ENCODE data around the gene GREB1L. TPM values are rescaled to one million over a fixed set of nuclear protein-coding genes. Genes with fewer than 3 reads are reported as not detected.

The GREB1L gene
- total and polyA plus RNA-seq, 12 donors, result 0.39 to 4.9 (median 1.3) TPM

- no peaks in the 10 kb centered on the region for H3K36me3 ChIP-seq (replicated peaks in 1 of 2)
- H3K27me3 ChIP-seq, result peaks cover 34% of the 10 kb centered on the region
- peak overlapping the region in 1 of 4 donors; percentile 57 for H3K4me3 ChIP-seq
- 2 to 9% (median 4%) methylated on average over 16 to 54 of the region's 54 CpGs for WGBS, 4 donors
- H3K9me3 ChIP-seq (replicated peaks in 1 of 3), result no peaks in the 10 kb centered on the region
- intact Hi-C loops (cut with DNase I), result no loop called here
- peak in 1 of 7 donors; percentile 17 for DNase-seq
- H3K4me1 ChIP-seq (replicated peaks in 1 of 2), result peaks cover 0 to 11% of the 10 kb centered on the region in 2 donors
- no peak overlapping the region for H3K27ac ChIP-seq
- no peak for TF ChIP-seq POLR2A (IDR thresholded peaks at IDR 0.05)
Observed at GRCh38 chr18:21241301-21242048, 557 bp upstream of the GREB1L start.

GRCh38 chr18:21242780-21243401 lies 859 bp downstream of the GREB1L start:
- H3K9me3 ChIP-seq (replicated peaks in 1 of 3), result no peaks in the 10 kb centered on the region
- peak overlapping the region in 1 of 5 donors; percentile 65 for H3K27ac ChIP-seq
- peak in 3 of 7 donors; percentile 15 to 54 (median 16) for DNase-seq
- no peaks in the 10 kb centered on the region for H3K36me3 ChIP-seq (replicated peaks in 1 of 2)
- intact Hi-C loops (cut with DNase I), result no loop called here
- no peak for TF ChIP-seq POLR2A (IDR thresholded peaks at IDR 0.05)
- TF ChIP-seq, protein P1, sequence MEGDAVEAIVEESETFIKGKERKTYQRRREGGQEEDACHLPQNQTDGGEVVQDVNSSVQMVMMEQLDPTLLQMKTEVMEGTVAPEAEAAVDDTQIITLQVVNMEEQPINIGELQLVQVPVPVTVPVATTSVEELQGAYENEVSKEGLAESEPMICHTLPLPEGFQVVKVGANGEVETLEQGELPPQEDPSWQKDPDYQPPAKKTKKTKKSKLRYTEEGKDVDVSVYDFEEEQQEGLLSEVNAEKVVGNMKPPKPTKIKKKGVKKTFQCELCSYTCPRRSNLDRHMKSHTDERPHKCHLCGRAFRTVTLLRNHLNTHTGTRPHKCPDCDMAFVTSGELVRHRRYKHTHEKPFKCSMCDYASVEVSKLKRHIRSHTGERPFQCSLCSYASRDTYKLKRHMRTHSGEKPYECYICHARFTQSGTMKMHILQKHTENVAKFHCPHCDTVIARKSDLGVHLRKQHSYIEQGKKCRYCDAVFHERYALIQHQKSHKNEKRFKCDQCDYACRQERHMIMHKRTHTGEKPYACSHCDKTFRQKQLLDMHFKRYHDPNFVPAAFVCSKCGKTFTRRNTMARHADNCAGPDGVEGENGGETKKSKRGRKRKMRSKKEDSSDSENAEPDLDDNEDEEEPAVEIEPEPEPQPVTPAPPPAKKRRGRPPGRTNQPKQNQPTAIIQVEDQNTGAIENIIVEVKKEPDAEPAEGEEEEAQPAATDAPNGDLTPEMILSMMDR (IDR thresholded peaks at IDR 0.05), result no peak
- WGBS, 4 donors, result 2 to 5% (median 3%) methylated on average over 30 to 48 of the region's 48 CpGs
- peaks cover 0 to 11% of the 10 kb centered on the region in 2 donors for H3K4me1 ChIP-seq (replicated peaks in 1 of 2)
- H3K4me3 ChIP-seq, result peak overlapping the region in 2 of 4 donors; percentile 4 to 57
- peaks cover 34% of the 10 kb centered on the region for H3K27me3 ChIP-seq

DNA sequence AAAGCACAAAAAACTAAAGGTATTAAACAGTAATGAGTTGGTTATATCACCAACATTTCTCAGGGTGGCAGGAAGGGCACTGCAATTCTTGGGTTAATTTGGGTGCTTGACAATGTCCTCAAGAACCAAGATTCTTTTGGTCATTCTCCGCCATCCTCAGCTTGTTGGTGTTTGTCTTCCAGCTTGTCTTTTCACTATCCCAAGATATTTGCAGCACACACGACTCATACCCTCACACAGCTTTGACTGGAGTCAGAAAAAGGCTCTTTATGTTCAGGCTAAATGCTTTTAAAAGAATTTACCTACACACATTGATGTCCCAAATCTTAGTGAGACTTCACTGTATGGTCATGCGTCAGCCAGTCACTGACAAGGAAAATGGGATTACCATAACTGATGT lies 12.5 kb downstream of the GREB1L start:
- Histone ChIP-seq H3K27ac (no peak overlapping the region), H3K4me3 (no peak overlapping the region), H3K4me1 (replicated peaks in 1 of 2) (no peaks in the 10 kb centered on the region), H3K36me3 (replicated peaks in 1 of 2) (no peaks in the 10 kb centered on the region), H3K27me3 (no peaks in the 10 kb centered on the region), H3K9me3 (replicated peaks in 1 of 3) (no peaks in the 10 kb centered on the region)
- 75 to 84% (median 79%) methylated on average over 3 of the region's 3 CpGs for WGBS, 4 donors
- intact Hi-C loops (cut with DNase I), result no loop called here
- TF ChIP-seq, protein P1 (IDR thresholded peaks at IDR 0.05), result no peak
- TF ChIP-seq POLR2A (IDR thresholded peaks at IDR 0.05), result no peak
- no peak for DNase-seq

DNA sequence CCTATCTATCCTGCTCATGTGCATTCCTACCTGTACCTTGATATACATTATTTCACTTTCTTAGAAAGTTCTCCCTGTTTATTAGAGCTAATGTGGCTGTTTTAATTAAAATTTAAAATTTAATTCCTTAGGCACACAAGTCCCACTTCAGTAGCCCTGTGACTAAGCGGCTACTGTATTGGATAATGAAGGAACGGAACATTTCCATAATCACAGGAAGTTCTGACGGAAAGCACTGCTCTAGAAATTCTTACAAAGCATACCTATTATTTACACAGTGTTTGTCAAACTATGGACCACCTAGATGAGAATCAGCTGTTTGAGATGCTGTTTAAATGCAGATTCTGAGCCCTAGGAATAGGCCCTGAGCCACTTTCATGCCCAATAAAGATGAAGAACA lies 13.2 kb downstream of the GREB1L start:
- Histone ChIP-seq H3K4me1 (replicated peaks in 1 of 2) (no peaks in the 10 kb centered on the region), H3K9me3 (replicated peaks in 1 of 3) (no peaks in the 10 kb centered on the region), H3K4me3 (no peak overlapping the region), H3K27ac (no peak overlapping the region), H3K27me3 (no peaks in the 10 kb centered on the region), H3K36me3 (replicated peaks in 1 of 2) (no peaks in the 10 kb centered on the region)
- TF ChIP-seq POLR2A (IDR thresholded peaks at IDR 0.05), result no peak
- TF ChIP-seq, protein P1 (IDR thresholded peaks at IDR 0.05), result no peak
- WGBS, 4 donors, result 77 to 96% (median 88%) methylated on average over 3 of the region's 3 CpGs
- DNase-seq, result no peak
- intact Hi-C loops (cut with DNase I), result loop anchor here in 1 of 2 donors (5.0 kb wide), 1 partner anchor 82 kb away; no protein-coding TSS in a partner anchor

Measured in adrenal gland (tissue), 12 donors.